CD4-positive, alpha-beta T cell treated with Interleukin-17A for 1 hour (primary cell): ENCODE results near the gene RIPK3.
A peak's percentile ranks its signal among the peaks of the same experiment; 100 is the strongest.
"Not testable (repeated sequence)": the region's sequence is repeated elsewhere in the genome, so short reads cannot be mapped to it uniquely, and the experiment has no call there.

Experiments used
- DNase-seq: peaks from one replicate; pipeline ENCODE4 v3.0.0-alpha.2; 2020

RIPK3 gene

DNA sequence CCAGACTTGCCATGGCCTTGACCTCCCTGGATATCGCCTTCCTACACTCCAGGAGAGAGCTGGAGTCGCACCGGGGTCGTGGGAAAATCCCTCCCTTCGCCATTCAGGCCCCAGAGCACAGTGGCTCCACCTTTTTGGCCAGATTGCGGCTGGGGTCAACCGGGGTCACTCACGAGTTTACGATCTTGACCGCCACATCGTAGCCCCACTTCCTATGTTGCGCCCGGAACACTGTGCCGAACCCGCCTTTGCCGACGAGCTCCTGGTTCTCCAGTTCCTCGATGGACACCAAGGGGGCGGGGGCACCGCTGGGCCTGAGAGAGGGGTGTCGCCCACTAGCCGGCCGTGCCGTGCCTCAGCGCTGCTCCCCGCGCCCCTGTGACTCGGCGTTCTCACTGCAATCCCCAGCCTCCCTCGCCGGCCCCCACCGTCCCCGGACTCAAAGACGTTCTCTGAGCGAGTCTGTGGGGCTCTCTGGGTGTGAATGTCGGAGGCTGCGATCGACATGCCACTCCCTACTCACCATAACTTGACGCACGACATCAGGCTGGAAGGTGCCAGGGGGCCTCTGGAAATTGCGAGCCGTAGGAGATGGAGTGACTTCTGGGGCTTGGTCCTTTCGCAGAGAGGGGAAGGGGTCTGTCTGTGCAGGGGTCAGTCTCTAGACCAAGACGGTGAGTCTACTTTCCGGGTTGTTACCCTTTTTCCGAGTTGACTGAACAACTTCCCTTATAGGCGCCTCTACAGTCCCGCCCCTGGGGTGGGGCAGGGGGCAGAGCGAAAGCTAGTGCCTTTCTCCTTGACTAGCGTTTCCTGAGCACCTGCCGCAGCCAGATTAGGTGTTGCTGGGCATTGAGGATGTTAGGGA lies at the start of gene RIPK3:
RIPK3 (minus strand) TSS at position 708 of the 868 bp plus-strand sequence; CDS start at position 543, 165 bp downstream.
- DNase-seq, result peak; percentile 70

DNA sequence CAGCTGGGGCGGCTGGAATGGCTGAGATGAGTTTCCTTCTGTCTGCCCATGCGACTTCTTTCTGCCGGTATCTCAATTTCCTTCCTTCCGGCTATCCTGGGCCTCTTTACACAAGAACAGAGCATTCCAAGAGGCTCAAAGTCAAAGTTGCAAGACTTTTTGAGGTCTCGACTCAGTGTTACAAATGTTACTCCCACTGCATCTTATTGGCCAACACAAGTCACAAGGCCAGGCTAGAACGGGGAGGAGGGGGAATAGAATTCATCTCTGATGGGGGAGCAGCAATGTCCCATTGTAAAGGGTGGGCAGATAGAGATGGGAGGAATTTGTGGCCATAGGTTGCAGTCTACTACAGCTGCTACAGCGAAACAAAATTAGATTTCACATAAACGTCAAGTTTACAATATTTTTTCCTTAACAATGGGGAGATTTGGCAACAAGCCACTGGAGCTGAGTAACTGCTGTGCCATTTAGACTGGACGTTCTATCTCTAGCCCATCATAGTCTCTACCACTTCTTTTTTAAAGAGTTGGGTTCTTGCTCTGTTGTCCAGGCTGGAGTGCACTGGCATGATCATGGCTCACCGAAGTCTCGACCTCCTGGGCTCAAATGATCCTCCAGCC lies 49.5 kb upstream of the RIPK3 start:
- DNase-seq, result no peak

DNA sequence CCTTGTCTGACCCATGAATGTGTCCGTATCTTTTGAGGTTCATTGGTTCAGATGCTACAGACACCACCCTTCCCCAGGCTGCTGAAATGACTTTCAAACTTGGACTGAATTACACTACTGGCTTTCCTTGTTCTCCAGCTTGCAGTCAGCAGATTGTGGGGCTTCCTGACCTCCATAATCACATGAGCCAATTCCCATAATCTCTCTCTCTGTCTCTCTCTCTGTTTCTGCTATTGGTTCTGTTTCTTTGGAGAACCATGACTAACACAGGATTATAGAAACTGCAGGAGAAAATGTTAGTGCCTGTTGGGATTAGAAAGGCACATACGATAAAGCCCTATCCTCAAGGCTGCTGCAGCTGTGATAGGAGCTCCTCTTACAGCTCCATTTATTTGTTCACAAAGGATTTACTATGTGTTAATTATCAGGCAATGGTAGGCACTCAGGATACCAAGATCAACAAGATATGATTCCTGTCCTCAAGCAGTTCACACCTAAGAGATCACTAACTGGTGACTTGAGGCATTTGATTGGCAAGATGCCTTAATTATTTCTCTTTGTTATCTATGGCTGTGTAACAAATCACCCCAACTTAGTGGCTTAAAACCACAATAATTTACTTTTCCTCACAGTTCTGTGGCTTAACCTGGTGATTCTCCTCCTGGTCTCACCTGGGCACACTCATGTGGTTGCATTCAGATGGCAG lies 48.8 kb upstream of the RIPK3 start:
- no peak for DNase-seq

DNA sequence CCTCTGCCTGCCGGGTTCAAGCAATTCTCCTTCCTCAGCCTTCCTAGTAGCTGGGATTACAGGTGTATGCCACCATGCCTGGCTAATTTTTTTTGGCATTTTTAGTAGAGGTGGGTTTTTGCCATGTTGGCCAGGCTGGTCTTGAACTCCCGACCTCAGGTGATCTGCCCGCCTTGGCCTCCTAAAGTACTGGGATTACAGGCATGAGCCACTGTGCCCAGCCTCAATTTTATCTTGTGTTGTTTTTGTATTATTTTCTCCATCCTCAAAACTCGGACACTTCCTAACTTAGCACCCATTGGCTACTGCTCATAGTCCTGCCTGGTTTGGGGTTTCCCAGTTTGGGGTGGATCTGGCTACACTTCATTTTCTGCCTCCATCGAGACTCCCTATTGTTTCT lies 47.8 kb upstream of the RIPK3 start:
- not testable (repeated sequence) for DNase-seq

DNA sequence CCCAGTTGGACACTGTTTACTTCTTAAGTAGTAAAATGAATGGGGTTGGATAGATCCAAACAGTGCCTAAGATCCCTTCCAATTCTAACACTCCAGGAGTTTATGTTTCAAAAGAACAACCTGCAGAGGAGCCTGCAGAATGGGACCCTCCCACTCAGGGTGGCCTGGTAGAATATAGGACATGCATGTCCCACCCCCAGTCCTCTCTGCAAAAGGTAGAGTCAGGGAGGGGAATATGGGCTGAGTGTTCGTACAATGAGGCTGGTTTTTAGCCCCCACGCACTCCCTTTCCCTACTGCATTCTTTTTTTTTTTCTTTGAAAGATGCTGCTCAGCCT lies 47.2 kb upstream of the RIPK3 start:
- no peak for DNase-seq

DNA sequence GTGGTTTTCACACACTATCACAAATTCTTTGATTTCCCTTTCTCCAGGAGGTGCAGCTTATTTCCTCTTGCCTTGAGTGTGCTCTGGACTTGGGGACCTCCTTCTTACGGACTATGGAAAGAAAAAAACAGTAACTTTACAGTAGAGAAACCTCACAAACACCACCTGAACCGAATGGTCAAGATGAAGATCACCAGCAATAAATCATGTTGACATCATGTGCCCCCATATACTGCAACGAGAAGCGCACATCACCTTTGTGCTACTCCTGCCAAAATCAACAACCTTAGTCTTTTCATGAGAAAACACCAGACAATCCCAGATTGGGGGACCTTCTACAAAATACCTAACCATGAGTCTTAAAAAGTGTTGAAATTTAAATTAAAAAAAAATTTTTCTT lies 45.7 kb upstream of the RIPK3 start:
- DNase-seq, result no peak

DNA sequence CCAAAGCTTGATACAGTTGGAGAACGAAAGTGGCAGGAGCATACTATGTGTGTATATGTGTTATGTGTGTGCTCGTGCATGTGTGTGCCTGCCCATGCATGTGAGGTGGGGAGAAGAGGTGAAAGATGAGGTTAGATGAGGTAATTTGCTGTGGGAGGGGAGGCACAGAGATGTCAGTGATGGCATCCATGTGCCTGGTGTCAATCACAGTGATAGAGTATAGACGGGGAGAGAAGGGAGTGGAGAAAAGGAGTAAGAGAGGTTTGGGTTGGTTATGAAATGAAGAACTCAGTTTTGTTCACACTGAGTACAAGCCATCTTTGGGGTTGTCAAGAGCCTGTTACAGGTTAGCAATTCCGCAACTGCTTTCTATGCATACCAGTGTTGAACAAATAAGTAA lies 44.4 kb upstream of the RIPK3 start:
- DNase-seq, result no peak

DNA sequence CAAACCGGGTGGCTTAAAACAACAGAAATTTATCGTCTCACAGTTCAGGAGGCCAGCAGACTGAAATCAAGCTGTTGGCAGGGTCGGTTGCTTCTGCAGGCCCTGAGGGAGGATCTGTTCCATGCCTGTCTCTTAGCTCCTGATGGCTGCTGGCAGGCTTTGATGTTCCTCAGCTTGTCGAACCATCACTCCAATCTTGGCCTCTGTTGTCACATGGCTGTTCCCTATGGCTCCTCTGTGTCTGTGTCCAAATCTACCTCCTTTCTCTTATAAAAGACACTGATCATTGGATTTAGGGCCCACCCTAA lies 42.2 kb upstream of the RIPK3 start:
- no peak for DNase-seq

DNA sequence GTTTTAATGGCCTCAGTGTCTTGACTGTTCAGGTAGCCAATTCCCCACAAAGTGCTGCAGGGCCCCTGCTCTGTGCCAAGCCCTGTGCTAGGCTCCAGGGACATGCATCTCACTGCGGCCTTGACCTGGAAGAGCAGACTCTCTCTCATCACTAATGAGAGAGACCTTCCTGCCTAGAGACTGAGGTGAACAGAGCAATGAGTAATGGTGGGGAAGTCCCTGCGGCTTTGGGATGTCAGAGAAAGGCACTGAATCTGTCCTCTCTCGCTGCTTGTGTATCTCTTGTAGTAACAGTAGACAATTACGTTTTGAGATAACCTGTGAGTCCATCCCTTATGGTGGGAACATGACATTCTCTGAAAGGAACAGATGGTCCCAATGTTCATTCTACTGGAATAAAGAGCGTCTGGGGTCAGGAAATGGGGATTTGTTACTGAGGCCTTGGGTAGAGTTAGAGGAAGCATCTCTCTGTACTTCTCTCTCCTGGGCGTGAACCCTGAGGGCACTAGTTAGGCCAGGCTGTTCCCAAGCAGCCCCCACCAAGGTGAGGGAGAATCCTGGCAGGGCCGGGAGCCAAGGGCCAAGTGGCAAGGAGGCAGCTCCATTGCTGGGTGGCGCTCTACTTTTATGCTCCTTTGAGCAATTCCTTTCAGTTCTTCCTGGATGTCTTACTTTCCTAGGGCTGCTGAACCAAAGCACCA lies 41.7 kb upstream of the RIPK3 start:
- no peak for DNase-seq

DNA sequence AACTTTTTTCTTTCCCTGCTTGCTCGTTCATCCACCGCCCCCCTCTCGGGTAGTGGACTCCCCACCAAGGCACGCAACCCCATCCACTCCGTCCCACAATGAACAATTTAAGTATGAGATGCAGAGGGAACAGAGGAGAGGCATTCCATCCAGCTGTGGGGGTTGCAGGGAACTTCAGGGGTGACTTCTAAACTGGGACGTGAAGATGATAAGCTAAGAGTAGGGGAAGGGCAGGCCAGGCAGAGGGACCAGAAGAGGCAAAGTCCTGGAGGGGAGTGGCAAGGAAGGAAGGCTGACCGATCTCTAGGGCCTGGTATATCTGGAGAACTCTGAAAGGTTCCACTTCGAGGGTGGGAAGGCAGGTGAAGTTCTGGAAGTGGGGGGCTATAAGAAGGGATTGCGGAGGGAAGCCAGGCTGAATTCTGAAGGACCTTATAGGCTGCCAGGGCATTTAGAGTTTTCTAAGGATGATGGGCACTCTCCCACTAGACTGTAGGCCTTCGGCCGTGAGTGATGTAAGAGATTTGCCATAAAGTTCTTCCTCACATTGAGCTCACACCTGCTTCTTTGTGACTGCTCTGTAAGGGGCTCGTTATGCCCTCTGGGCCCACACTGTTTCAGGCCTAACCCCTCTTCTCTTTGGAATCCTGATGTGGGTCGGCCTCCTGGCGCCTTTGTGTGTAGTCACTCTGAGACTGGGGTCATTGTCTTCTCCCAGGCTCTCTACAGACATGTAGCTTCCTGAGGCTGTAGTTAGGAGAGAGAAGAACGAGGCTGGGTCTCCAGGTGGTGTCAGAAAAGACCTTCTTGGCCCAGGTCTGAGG lies 40.3 kb upstream of the RIPK3 start:
- no peak for DNase-seq

DNA sequence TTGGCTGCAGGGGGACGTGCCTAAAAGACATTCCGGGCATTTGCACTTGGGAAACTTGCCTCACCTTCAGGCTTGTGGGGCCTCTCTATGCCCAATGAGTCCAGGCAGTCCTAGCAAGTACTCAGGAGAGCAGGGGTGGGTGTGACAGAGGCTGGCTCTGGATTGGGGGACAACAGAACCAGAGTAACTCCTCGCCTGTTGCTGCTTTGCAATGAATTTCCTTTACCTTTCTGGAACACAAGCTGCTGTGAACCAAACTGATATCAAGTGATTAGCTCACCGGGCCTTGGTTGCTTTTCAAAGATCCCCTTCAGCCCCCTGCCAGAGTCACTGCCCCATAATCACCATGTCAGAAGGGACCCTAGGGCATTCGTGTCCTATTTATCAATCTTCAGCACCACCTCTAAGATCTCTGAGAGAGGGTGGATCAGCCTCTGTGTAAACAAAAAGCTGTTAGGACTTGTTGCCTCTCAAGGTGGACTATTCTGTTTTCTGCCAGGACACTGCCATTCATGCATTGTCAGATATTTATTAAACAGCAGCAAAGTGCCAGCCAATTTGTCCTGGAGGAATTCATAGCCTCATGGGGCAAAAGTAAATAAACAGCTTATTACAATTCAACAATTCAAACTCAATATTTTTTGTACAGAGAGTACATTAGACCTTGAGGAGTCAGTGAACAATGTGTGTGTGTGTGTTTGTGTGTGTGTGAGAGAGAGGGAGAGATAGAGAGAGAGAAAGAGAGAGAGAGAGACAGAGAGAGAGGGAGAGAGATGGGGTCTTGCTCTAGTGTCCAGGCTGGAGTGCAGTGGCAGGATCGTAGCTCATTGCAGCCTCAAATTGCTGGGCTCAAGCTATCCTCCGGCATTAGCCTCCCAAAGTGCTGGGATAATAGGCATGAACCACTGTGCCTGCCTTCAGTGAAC lies 39.5 kb upstream of the RIPK3 start:
- DNase-seq, result no peak

DNA sequence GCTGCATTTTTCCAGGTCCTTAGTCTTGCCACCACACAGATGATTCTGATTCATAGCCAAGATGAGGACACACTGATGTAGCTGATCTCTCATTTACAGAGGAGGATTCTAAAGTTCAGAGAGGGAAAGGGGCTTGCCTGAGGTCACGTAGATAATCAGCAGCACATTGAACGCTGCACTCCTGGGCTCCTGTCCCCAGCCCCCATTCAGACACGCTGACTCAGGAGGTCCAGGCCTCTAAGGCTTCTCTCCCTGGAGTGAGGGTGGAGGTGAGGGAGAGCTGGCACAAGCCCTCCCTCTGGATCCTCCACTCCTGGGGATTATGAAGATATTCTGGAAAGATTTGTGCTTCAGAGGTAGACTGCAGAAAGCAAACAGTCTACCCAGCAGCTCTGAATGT lies 38.5 kb upstream of the RIPK3 start:
- DNase-seq, result no peak

DNA sequence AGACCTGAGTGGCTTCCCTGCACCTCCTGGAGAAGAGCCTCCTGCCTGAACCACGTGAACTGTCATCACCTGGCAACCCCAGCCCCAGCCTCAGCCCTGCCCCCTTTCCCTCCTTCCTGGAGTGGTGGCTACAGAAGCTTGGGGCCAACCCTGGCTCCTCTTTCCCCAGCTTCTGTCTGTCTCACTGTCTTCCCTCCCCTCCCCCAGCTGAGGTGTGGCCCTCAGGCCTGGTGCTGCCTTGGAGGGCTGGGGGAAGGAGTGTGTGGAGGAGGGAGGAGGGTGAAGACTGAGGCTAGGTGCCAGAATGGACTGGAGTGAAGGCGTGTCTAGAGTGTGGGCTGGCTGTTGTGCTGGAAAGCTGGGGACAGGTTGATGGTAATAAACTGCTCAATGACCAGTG lies 37.9 kb upstream of the RIPK3 start:
- DNase-seq, result no peak

DNA sequence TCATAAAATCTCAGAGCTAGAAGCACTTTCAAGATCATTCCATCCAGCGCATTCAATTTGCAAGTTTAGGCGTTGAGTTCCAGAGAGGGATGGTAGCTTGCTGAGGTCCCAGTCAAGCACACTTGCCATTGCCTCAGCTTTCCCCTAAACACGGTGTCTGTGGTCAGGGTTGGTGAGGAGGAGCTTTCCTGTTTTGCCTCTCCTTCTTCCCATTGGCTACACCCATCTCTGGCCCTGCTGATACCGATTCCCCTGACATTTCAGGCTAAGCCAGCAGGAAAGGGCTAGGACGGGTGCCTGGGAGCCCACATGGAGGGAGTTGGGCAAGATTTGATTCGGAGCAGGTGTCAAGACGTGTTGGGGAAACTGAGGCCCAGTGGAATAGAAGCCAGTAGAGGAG lies 37.3 kb upstream of the RIPK3 start:
- no peak for DNase-seq

DNA sequence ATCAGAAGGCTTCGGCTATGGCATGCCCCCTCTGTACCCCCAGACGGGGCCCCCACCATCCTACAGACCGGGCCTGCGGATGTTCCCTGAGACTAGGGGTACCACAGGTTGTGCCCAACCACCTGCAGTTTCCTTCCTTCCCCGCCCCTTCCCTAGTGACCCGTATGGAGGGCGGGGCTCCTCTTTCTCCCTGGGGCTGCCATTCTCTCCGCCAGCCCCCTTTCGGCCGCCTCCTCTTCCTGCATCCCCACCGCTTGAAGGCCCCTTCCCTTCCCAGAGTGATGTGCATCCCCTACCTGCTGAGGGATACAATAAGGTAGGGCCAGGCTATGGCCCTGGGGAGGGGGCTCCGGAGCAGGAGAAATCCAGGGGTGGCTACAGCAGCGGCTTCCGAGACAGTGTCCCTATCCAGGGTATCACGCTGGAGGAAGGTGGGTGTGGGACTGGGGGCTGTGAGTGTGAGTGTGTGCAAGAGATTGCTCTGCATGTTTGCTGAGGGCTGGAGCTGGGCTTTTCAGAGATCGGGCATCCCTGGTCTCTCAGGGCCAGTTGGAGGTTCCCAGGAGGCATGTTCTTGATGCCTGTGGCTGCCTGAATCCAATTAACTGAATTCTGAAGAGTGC lies 36.8 kb upstream of the RIPK3 start:
- no peak for DNase-seq

DNA sequence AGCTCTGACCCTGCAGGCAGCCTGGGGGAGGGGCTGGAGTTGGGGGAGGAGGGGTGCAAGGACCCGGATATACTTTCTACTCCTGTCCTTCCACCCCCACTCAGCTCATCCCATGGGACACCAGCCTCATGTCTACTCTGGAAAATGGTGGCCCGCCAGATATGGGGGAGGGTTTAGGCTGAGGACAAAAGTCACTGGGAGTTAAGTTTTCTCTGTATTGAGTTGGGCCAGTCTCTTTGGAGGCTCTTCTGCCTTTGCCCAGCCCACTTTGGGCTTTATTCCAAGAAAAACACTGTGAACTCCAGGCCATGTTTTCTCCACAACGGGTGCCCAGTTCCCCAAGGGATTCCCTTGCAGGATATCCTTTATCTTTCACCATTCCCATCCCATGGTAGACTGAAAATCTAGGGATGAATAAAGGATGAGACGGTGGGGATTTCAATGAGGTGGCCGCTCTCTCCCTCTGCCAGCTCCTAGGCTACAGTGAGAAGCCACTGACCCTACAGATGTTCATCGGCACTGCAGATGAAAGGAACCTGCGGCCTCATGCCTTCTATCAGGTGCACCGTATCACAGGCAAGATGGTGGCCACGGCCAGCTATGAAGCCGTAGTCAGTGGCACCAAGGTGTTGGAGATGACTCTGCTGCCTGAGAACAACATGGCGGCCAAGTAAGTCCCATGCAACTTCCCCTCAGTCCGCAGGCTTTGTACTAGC lies 33.1 kb upstream of the RIPK3 start:
- DNase-seq, result no peak

DNA sequence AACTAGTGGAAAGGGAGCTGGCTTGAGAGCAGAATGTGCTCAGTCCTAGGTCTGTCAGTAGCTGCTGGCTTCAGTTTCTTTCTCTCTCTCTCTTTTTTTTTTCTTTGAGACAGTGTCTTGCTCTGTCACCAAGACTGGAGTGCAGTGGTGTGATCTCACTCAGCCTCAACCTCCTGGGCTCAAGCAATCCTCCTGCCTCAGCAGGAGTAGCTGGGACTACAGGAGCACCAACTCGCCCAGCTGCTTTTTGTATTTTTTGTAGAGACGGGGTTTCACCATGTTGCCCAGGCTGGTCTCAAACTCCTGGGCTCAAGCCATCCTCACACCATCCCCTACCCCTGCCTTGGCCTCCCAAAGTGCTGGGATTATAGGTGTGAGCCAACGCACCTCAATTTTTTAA lies 31.8 kb upstream of the RIPK3 start:
- DNase-seq, result not testable (repeated sequence)

DNA sequence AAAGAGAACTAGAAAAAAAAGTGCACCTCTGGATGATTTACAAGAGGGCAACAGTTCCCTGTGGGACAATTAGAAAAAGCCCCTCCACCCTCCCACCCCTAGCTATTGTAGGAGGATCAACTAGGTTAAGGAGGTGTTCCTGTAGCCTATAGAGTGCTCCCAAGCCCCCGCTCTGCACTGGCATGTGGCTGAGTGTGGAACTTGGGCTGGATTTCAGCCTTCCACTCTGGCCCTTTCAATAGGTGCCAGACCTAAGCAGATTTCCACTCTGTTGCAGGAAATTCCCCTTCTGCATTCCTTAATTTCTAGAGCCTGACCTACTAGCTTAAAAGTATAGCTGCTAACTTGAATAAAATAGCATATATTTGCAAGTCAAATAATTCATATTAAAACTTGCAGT lies 31.0 kb upstream of the RIPK3 start:
- no peak for DNase-seq

DNA sequence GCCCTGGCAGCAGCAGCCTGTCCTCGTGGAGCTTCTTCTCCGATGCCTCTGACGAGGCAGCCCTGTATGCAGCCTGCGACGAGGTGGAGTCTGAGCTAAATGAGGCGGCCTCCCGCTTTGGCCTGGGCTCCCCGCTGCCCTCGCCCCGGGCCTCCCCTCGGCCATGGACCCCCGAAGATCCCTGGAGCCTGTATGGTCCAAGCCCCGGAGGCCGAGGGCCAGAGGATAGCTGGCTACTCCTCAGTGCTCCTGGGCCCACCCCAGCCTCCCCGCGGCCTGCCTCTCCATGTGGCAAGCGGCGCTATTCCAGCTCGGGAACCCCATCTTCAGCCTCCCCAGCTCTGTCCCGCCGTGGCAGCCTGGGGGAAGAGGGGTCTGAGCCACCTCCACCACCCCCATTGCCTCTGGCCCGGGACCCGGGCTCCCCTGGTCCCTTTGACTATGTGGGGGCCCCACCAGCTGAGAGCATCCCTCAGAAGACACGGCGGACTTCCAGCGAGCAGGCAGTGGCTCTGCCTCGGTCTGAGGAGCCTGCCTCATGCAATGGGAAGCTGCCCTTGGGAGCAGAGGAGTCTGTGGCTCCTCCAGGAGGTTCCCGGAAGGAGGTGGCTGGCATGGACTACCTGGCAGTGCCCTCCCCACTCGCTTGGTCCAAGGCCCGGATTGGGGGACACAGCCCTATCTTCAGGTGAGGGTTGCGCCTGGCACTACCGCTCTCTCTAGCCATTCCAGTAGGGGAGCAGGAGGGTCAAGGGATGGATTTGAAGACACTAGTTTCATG lies 30.3 kb upstream of the RIPK3 start:
- DNase-seq, result no peak

DNA sequence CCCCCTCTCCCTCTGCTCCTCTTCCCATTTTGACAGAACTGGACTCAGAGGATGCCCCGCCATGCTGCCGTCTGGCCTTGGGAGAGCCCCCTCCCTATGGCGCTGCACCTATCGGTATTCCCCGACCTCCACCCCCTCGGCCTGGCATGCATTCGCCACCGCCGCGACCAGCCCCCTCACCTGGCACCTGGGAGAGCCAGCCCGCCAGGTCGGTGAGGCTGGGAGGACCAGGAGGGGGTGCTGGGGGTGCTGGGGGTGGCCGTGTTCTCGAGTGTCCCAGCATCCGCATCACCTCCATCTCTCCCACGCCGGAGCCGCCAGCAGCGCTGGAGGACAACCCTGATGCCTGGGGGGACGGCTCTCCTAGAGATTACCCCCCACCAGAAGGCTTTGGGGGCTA lies 29.7 kb upstream of the RIPK3 start:
- DNase-seq, result no peak
